Trophoblast cell (in vitro differentiated cells and primary cell): ENCODE results near the gene TUBA4A.
A peak's percentile ranks its signal among the peaks of the same experiment; 100 is the strongest.

Experiments used
- DNase-seq, 2 donors: peaks; one replicate each; pipeline ENCODE4 v3.0.0-alpha.2; 2016
- H2AFZ ChIP-seq: 2 replicates; pipeline ENCODE4 v1.6.1; 2013; ENCODE audit warnings: low read length, moderate library complexity, mild to moderate bottlenecking; ENCODE audit not compliant: insufficient read depth, poor library complexity
- H2AK5ac ChIP-seq: 2 replicates; pipeline ENCODE4 v1.6.1; 2013; ENCODE audit warnings: mild to moderate bottlenecking, low read length
- H2BK120ac ChIP-seq: 2 replicates; pipeline ENCODE4 v1.6.1; 2013; ENCODE audit warnings: low read length, mild to moderate bottlenecking, moderate library complexity; ENCODE audit not compliant: insufficient read depth, poor library complexity
- H2BK12ac ChIP-seq: 2 replicates; pipeline ENCODE4 v1.6.1; 2013; ENCODE audit warnings: mild to moderate bottlenecking, low read length, moderate library complexity
- H2BK5ac ChIP-seq: 2 replicates; pipeline ENCODE4 v1.6.1; 2013; ENCODE audit warnings: low read length, low read depth, moderate library complexity, mild to moderate bottlenecking; ENCODE audit not compliant: poor library complexity
- H3K14ac ChIP-seq: 2 replicates; pipeline ENCODE4 v1.6.1; 2013; ENCODE audit warnings: mild to moderate bottlenecking, low read length
- H3K18ac ChIP-seq: 2 replicates; pipeline ENCODE4 v1.6.1; 2013; ENCODE audit warnings: mild to moderate bottlenecking, low read length
- H3K23ac ChIP-seq: 2 replicates; pipeline ENCODE4 v1.6.1; 2013; ENCODE audit warnings: low read length
- H3K27ac ChIP-seq: 2 replicates; pipeline ENCODE4 v1.5.1; 2013; ENCODE audit warnings: low read depth, mild to moderate bottlenecking, inconsistent platforms, low read length, moderate library complexity
- H3K27me3 ChIP-seq: 2 replicates; pipeline ENCODE4 v1.6.1; 2013; ENCODE audit warnings: inconsistent platforms, mild to moderate bottlenecking, low read length, moderate library complexity; ENCODE audit not compliant: insufficient read depth
- H3K36me3 ChIP-seq, 2 experiments: 1 replicate in 1 of 2; 2 replicates in 1 of 2; pipeline ENCODE4 v1.6.1; 2013; ENCODE audit warnings: low read length in 2 of 2, mild to moderate bottlenecking in 2 of 2, moderate library complexity in 1 of 2; ENCODE audit not compliant: insufficient read depth in 2 of 2, control insufficient read depth in 1 of 2
- H3K4ac ChIP-seq: 2 replicates; pipeline ENCODE4 v1.6.1; 2013; ENCODE audit warnings: low read depth, mild to moderate bottlenecking, low read length, moderate library complexity
- H3K4me1 ChIP-seq, 2 experiments: 1 replicate in 1 of 2; 2 replicates in 1 of 2; pipeline ENCODE4 v1.6.1; 2013; ENCODE audit warnings: low read length in 2 of 2, mild to moderate bottlenecking in 2 of 2, moderate library complexity in 1 of 2; ENCODE audit not compliant: insufficient read depth in 2 of 2, control insufficient read depth in 1 of 2
- H3K4me2 ChIP-seq: 2 replicates; pipeline ENCODE4 v1.6.1; 2013; ENCODE audit warnings: inconsistent platforms, mild to moderate bottlenecking, low read length, moderate library complexity
- H3K4me3 ChIP-seq: 2 replicates; pipeline ENCODE4 v1.5.1; 2013; ENCODE audit warnings: mild to moderate bottlenecking, low read depth, low read length, inconsistent platforms
- H3K79me1 ChIP-seq: one replicate; pipeline ENCODE4 v1.6.1; 2013; ENCODE audit warnings: low read length
- H3K79me2 ChIP-seq: 2 replicates; pipeline ENCODE4 v1.6.1; 2013; ENCODE audit warnings: low read length, mild to moderate bottlenecking; ENCODE audit not compliant: control insufficient read depth, insufficient read depth, poor library complexity
- H3K9ac ChIP-seq: 2 replicates; pipeline ENCODE4 v1.6.1; 2013; ENCODE audit warnings: mild to moderate bottlenecking, low read length
- H3K9me3 ChIP-seq: 2 replicates; pipeline ENCODE4 v1.6.1; 2013; ENCODE audit warnings: low read depth, mild to moderate bottlenecking, control low read depth, inconsistent platforms, low read length; ENCODE audit not compliant: insufficient read depth
- H4K12ac ChIP-seq: 2 replicates; pipeline ENCODE4 v1.6.1; 2013; ENCODE audit warnings: low read depth, mild to moderate bottlenecking, low read length, moderate library complexity
- H4K8ac ChIP-seq: 2 replicates; pipeline ENCODE4 v1.6.1; 2013; ENCODE audit warnings: low read depth, mild to moderate bottlenecking, low read length, moderate library complexity
- H4K91ac ChIP-seq: one replicate; pipeline ENCODE4 v1.6.1; 2013; ENCODE audit warnings: low read depth, mild to moderate bottlenecking, low read length, moderate library complexity
- WGBS: extraction: QIAGEN DNeasy Blood & Tissue Kit; methylation state at CpG from one replicate; pipeline ENCODE4 v1.1.7; 2013; ENCODE audit warnings: missing lambda C conversion rate; ENCODE audit not compliant: insufficient read length, insufficient coverage; ENCODE audit errors: extremely low coverage; 5-methylcytosine and 5-hydroxymethylcytosine counted together

Gene TUBA4A

GRCh38 chr2:219228041-219228910 is 25.4 kb downstream of the TUBA4A start:
- Histone ChIP-seq H3K23ac (no peak overlapping the region), H3K79me2 (peaks cover 11% of the 10 kb centered on the region), H3K4me1 (peaks cover 5 to 12% of the 10 kb centered on the region in 2 experiments), H3K9ac (no peak overlapping the region), H3K4me2 (peak overlapping the region; percentile 82), H3K27me3 (no peaks in the 10 kb centered on the region), H4K91ac (peak overlapping the region; percentile 88), H4K8ac (peak overlapping the region; percentile 94), H3K36me3 (peaks cover 38 to 42% of the 10 kb centered on the region in 2 experiments), H3K79me1 (peaks cover 9% of the 10 kb centered on the region), H2BK12ac (no peak overlapping the region), H3K14ac (peak overlapping the region; percentile 88), H3K27ac (no peak overlapping the region), H3K18ac (peak overlapping the region; percentile 90), H3K4ac (peak overlapping the region; percentile 95), H3K4me3 (peak overlapping the region; percentile 83), H2AFZ (peak overlapping the region; percentile 19), H4K12ac (peak overlapping the region; percentile 90), H3K9me3 (no peaks in the 10 kb centered on the region), H2BK5ac (no peak overlapping the region), H2BK120ac (peak overlapping the region; percentile 79), H2AK5ac (peak overlapping the region; percentile 65)
- no peak for DNase-seq
- WGBS, result no CpG with 5 or more reads among the region's 7 CpGs

GRCh38 chr2:219225350-219225749 is 28.4 kb downstream of the TUBA4A start:
- Histone ChIP-seq H2BK12ac (no peak overlapping the region), H3K27ac (no peak overlapping the region), H3K9ac (no peak overlapping the region)

GRCh38 chr2:219223831-219224610 is 29.7 kb downstream of the TUBA4A start:
- WGBS, result no CpG with 5 or more reads among the region's 31 CpGs
- Histone ChIP-seq H3K4ac (no peak overlapping the region), H3K14ac (no peak overlapping the region), H2AK5ac (no peak overlapping the region), H3K79me1 (peaks cover 6% of the 10 kb centered on the region), H3K4me3 (no peak overlapping the region), H3K27me3 (no peaks in the 10 kb centered on the region), H3K36me3 (peaks cover 59 to 63% of the 10 kb centered on the region in 2 experiments), H3K79me2 (peaks cover 7% of the 10 kb centered on the region), H3K4me1 (peaks cover 10 to 15% of the 10 kb centered on the region in 2 experiments), H3K9ac (no peak overlapping the region), H3K18ac (no peak overlapping the region), H4K91ac (no peak overlapping the region), H3K23ac (no peak overlapping the region), H2BK12ac (no peak overlapping the region), H2BK5ac (no peak overlapping the region), H3K27ac (no peak overlapping the region), H3K9me3 (no peaks in the 10 kb centered on the region), H3K4me2 (no peak overlapping the region), H4K8ac (no peak overlapping the region), H2AFZ (no peak overlapping the region), H2BK120ac (no peak overlapping the region), H4K12ac (no peak overlapping the region)
- no peak for DNase-seq

More at GRCh38 chr2:219225350-219225749, 28.4 kb downstream of the TUBA4A start:
- H2AK5ac ChIP-seq, result no peak overlapping the region
- peaks cover 9% of the 10 kb centered on the region for H3K79me1 ChIP-seq
- peaks cover 5 to 12% of the 10 kb centered on the region in 2 experiments for H3K4me1 ChIP-seq
- DNase-seq, result no peak
- no peak overlapping the region for H2AFZ ChIP-seq
- no peak overlapping the region for H3K4me2 ChIP-seq
- H4K8ac ChIP-seq, result no peak overlapping the region
- H3K36me3 ChIP-seq, result peaks cover 53 to 56% of the 10 kb centered on the region in 2 experiments
- H2BK5ac ChIP-seq, result no peak overlapping the region
- H3K18ac ChIP-seq, result no peak overlapping the region
- H3K4me3 ChIP-seq, result no peak overlapping the region
- H3K79me2 ChIP-seq, result peaks cover 11% of the 10 kb centered on the region
- H2BK120ac ChIP-seq, result no peak overlapping the region
- no peaks in the 10 kb centered on the region for H3K27me3 ChIP-seq
- no peak overlapping the region for H4K91ac ChIP-seq
- WGBS, result no CpG with 5 or more reads among the region's 3 CpGs
- no peak overlapping the region for H3K14ac ChIP-seq
- H3K23ac ChIP-seq, result no peak overlapping the region
- H4K12ac ChIP-seq, result no peak overlapping the region
- H3K9me3 ChIP-seq, result no peaks in the 10 kb centered on the region
- no peak overlapping the region for H3K4ac ChIP-seq

GRCh38 chr2:219221957-219222518 is 31.7 kb downstream of the TUBA4A start:
- Histone ChIP-seq H4K8ac (no peak overlapping the region), H3K4ac (no peak overlapping the region), H3K14ac (no peak overlapping the region), H3K79me1 (peaks cover 12% of the 10 kb centered on the region), H3K79me2 (peaks cover 8% of the 10 kb centered on the region), H3K27ac (no peak overlapping the region), H2AFZ (no peak overlapping the region), H2BK5ac (no peak overlapping the region), H3K9me3 (no peaks in the 10 kb centered on the region), H3K18ac (no peak overlapping the region), H3K4me3 (no peak overlapping the region), H4K91ac (no peak overlapping the region), H3K9ac (no peak overlapping the region), H4K12ac (no peak overlapping the region), H3K4me2 (no peak overlapping the region), H3K27me3 (no peaks in the 10 kb centered on the region), H3K36me3 (peaks cover 59 to 63% of the 10 kb centered on the region in 2 experiments), H2AK5ac (no peak overlapping the region), H2BK120ac (no peak overlapping the region), H3K4me1 (peaks cover 10 to 13% of the 10 kb centered on the region in 2 experiments), H3K23ac (no peak overlapping the region), H2BK12ac (no peak overlapping the region)
- no peak for DNase-seq
- no CpG with 5 or more reads among the region's 16 CpGs for WGBS
